B cell (primary cell): ENCODE measurements around the gene PGA5. TPM values are rescaled to one million over a fixed set of nuclear protein-coding genes. Genes with fewer than 3 reads are reported as not detected.

Experiments
- ATAC-seq: fragments of 200-7000 bp; cut with Tn5 transposase; one replicate; pipeline ENCODE4 v1.10.0; 2021; ENCODE audit warnings: low read depth, mild to moderate bottlenecking, moderate number of reproducible peaks, moderate library complexity
- CTCF ChIA-PET: fragments of 350-600 bp; sonication (Branson Sonifier 250); formaldehyde crosslinking; loops from one replicate; lab custom pipeline; 2021; ENCODE audit warnings: antibody characterized with exemption, inconsistent platforms; lab: Charles Lee
- POLR2A ChIA-PET: fragments of 350-600 bp; sonication (Branson Sonifier 250); formaldehyde crosslinking; loops from one replicate; lab custom pipeline; 2021; ENCODE audit warnings: antibody characterized with exemption; lab: Charles Lee
- DNase-seq: peaks from one replicate; pipeline ENCODE4 v3.0.0; 2013
- H2AFZ ChIP-seq: 2 replicates; pipeline ENCODE4 v1.6.1; 2012; ENCODE audit warnings: mild to moderate bottlenecking, low read depth, low read length; ENCODE audit not compliant: insufficient read depth, poor library complexity, severe bottlenecking
- H3K27ac ChIP-seq, 2 donors: 1 replicate in 1 of 2; 2 replicates in 1 of 2; pipeline ENCODE4 v1.5.1; 2012 to 2013; ENCODE audit warnings: low read length in 2 of 2, mild to moderate bottlenecking in 2 of 2, moderate library complexity in 1 of 2
- H3K27me3 ChIP-seq, 4 experiments: fragments of 200-600 bp in 1 of 4; sonication (generic) in 1 of 4; replicated peaks in 1 of 4; 1 replicate in 2 of 4; 2 replicates in 2 of 4; pipeline versions ENCODE4 v1.6.1 to v1.7.0; 2013 to 2016; ENCODE audit warnings: low read length in 3 of 4, mild to moderate bottlenecking in 2 of 4, mixed read lengths in 1 of 4, moderate library complexity in 1 of 4; ENCODE audit not compliant: insufficient read depth in 4 of 4, control insufficient read depth in 3 of 4; ENCODE audit errors: control extremely low read depth in 1 of 4
- H3K36me3 ChIP-seq, 2 experiments: replicated peaks in 1 of 2; 1 replicate in 1 of 2; 2 replicates in 1 of 2; pipeline versions ENCODE4 v1.6.1 to v1.7.1; 2013; ENCODE audit warnings: low read length in 1 of 2; ENCODE audit not compliant: insufficient read depth in 2 of 2, control insufficient read depth in 1 of 2; ENCODE audit errors: control extremely low read depth in 1 of 2, extremely low read depth in 1 of 2
- H3K4me1 ChIP-seq, 2 donors: fragments of 200-600 bp in 1 of 2; sonication (generic) in 1 of 2; 1 replicate in 1 of 2; 2 replicates in 1 of 2; pipeline versions ENCODE4 v1.5.1 to v1.6.1; 2013 to 2017; ENCODE audit warnings: low read length in 2 of 2; ENCODE audit not compliant: control insufficient read depth in 2 of 2, insufficient read depth in 2 of 2
- H3K4me2 ChIP-seq: replicated peaks from 2 replicates; pipeline ENCODE3; 2012; ENCODE audit warnings: mild to moderate bottlenecking, low read depth, low read length; ENCODE audit not compliant: poor library complexity, severe bottlenecking
- H3K4me3 ChIP-seq, 5 experiments: fragments of 200-600 bp in 1 of 5; sonication (generic) in 1 of 5; 1 replicate in 3 of 5; 2 replicates in 2 of 5; pipeline versions ENCODE4 v1.5.1 to v1.7.0; 2011 to 2016; ENCODE audit warnings: low read length in 4 of 5, mild to moderate bottlenecking in 4 of 5, low read depth in 2 of 5, control low read depth in 1 of 5, moderate library complexity in 1 of 5; ENCODE audit not compliant: insufficient read depth in 1 of 5; ENCODE audit errors: control extremely low read depth in 1 of 5, extremely low read depth in 1 of 5
- H3K79me2 ChIP-seq: fragments of 200-600 bp; sonication (generic); one replicate; pipeline ENCODE4 v1.6.0; 2016; ENCODE audit warnings: low read length; ENCODE audit not compliant: control insufficient read depth, insufficient read depth
- H3K9ac ChIP-seq: fragments of 200-600 bp; sonication (generic); 2 replicates; pipeline ENCODE4 v1.6.1; 2017; ENCODE audit warnings: mild to moderate bottlenecking, low read length, moderate library complexity
- H3K9me3 ChIP-seq, 3 donors: one replicate each; pipeline versions ENCODE4 v1.6.1 to v1.7.1; 2013; ENCODE audit warnings: low read length in 2 of 3; ENCODE audit not compliant: control insufficient read depth in 2 of 3, insufficient read depth in 1 of 3; ENCODE audit errors: control extremely low read depth in 1 of 3
- H4K20me1 ChIP-seq: 2 replicates; pipeline ENCODE4 v1.6.0; 2012; ENCODE audit warnings: mild to moderate bottlenecking, low read length; ENCODE audit not compliant: insufficient read depth, control insufficient read depth, poor library complexity, severe bottlenecking
- H3K27ac Mint-ChIP-seq: one replicate; pipeline ENCODE4 v1.8.0; 2021; ENCODE audit warnings: mixed read lengths
- H3K27me3 Mint-ChIP-seq: one replicate; pipeline ENCODE4 v1.8.0; 2021; ENCODE audit warnings: mixed read lengths
- H3K4me1 Mint-ChIP-seq: one replicate; pipeline ENCODE4 v1.8.0; 2021; ENCODE audit warnings: mixed read lengths
- H3K4me3 Mint-ChIP-seq: one replicate; pipeline ENCODE4 v1.8.0; 2021; ENCODE audit warnings: mixed read lengths
- H3K9me3 Mint-ChIP-seq: one replicate; pipeline ENCODE4 v1.8.0; 2022; ENCODE audit warnings: mixed read lengths; ENCODE audit not compliant: insufficient read depth
- EZH2 ChIP-seq: IDR thresholded peaks from 2 replicates; pipeline ENCODE4 v1.6.1; 2012; ENCODE audit warnings: borderline replicate concordance, low read depth, mild to moderate bottlenecking, moderate library complexity, low read length; ENCODE audit not compliant: insufficient read depth, poor library complexity, severe bottlenecking
- WGBS: methylation state at CpG from one replicate; pipeline ENCODE4 v1.1.5; 2013; ENCODE audit warnings: missing lambda C conversion rate; ENCODE audit not compliant: insufficient coverage; 5-methylcytosine and 5-hydroxymethylcytosine counted together
- intact Hi-C: fragments of 100-400 bp; cut with micrococcal nuclease; formaldehyde crosslinking; loops from one replicate; pipeline ENCODE4 v1.10.0; 2022
- polyA plus RNA-seq: library from polyadenylated mRNA; depleted of rRNA; stranded (reverse); fragments of >200 nt; gene quantifications from 2 replicates; pipeline ENCODE4 v1.2.3, GENCODE V29; 2012
- total RNA-seq, 2 donors: library from RNA; stranded (reverse); fragments of 120-200 nt in 1 of 2; gene quantifications; 1 replicate in 1 of 2; 2 replicates in 1 of 2; pipeline versions ENCODE4 v1.2.3 to v1.2.4, GENCODE V29; 2013 to 2022
- TF ChIP-seq, protein P1 (sequence below): fragments of 200-600 bp; IDR thresholded peaks from one replicate; pipeline ENCODE4 v1.8.0; 2022; ENCODE audit warnings: antibody characterized with exemption, mild to moderate bottlenecking

The PGA5 gene
- total and polyA plus RNA-seq, 2 donors (not counting 1 experiment from before 2014, with no cell fraction given) = not detected

DNA sequence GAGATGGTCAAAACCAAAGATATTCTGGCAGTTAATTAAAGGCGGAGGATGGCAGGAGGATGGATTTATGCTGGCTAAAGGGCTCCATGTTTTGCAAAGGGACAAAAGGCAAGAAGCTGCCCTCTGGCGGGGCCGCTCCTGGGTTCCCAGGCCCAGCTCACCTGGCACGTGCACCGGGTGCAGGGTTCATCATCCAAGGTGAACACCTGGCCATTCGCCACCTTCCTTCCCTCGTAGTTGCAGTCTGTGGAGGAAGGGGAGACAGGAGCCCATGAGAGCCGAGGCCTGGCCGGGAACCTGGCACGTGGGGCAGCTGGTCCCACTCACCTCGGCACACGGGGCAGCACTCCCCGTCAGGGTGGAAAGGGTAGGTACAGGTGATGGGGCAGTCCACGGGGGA lies 23.8 kb downstream of the PGA5 start:
- Histone ChIP-seq H3K79me2 (no peaks in the 10 kb centered on the region), H3K27ac (no peak overlapping the region), H3K9ac (no peak overlapping the region), H3K4me2 (no peak overlapping the region), H3K4me3 (no peak overlapping the region), H4K20me1 (no peaks in the 10 kb centered on the region), H3K27me3 (no peaks in the 10 kb centered on the region), H3K36me3 (no peaks in the 10 kb centered on the region), H2AFZ (no peak overlapping the region), H3K9me3 (no peaks in the 10 kb centered on the region), H3K4me1 (no peaks in the 10 kb centered on the region)
- Mint-ChIP-seq H3K4me1 (no peaks in the 10 kb centered on the region), H3K27ac (no peak overlapping the region), H3K27me3 (no peaks in the 10 kb centered on the region), H3K9me3 (no peaks in the 10 kb centered on the region), H3K4me3 (no peak overlapping the region)
- TF ChIP-seq, protein P1, sequence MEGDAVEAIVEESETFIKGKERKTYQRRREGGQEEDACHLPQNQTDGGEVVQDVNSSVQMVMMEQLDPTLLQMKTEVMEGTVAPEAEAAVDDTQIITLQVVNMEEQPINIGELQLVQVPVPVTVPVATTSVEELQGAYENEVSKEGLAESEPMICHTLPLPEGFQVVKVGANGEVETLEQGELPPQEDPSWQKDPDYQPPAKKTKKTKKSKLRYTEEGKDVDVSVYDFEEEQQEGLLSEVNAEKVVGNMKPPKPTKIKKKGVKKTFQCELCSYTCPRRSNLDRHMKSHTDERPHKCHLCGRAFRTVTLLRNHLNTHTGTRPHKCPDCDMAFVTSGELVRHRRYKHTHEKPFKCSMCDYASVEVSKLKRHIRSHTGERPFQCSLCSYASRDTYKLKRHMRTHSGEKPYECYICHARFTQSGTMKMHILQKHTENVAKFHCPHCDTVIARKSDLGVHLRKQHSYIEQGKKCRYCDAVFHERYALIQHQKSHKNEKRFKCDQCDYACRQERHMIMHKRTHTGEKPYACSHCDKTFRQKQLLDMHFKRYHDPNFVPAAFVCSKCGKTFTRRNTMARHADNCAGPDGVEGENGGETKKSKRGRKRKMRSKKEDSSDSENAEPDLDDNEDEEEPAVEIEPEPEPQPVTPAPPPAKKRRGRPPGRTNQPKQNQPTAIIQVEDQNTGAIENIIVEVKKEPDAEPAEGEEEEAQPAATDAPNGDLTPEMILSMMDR = no peak
- no peak for TF ChIP-seq EZH2
- intact Hi-C loops = no loop called here
- ATAC-seq (no peak), DNase-seq (no peak)
- ChIA-PET CTCF (no interaction called here), POLR2A (interaction anchor here (0.9 kb wide), 1 partner anchor 49 kb away, joined by 11 read pairs; no protein-coding TSS in a partner anchor)
- WGBS = 95% methylated on average over 14 of the region's 14 CpGs

DNA sequence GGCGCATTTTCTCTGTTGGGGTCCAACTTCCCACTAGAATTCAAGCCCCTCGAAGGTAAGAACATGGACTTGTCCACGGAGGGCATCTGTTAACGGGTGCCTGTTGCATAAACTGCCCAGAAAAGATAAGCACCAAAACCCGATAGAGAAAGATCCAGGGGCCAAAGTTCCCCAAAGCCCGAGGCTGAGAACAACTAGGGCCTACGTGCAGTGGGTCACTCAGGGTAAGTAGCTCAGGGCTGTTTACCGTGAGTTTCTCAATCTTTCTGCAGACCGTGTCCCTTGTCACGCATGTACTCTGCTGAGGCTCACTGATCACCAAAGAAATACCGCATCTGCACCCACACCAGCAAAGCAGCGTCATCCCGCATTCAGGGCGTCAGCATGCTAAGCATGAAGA lies 24.4 kb downstream of the PGA5 start:
- no peak overlapping the region for H3K4me3 Mint-ChIP-seq
- CTCF ChIA-PET = no interaction called here
- no peak overlapping the region for H3K27ac Mint-ChIP-seq
- no peak overlapping the region for H3K4me2 ChIP-seq
- no peak overlapping the region for H3K27ac ChIP-seq
- H2AFZ ChIP-seq = no peak overlapping the region
- POLR2A ChIA-PET = no interaction called here
- H3K27me3 Mint-ChIP-seq = no peaks in the 10 kb centered on the region
- H3K9me3 Mint-ChIP-seq = no peaks in the 10 kb centered on the region
- no peaks in the 10 kb centered on the region for H3K27me3 ChIP-seq
- H3K36me3 ChIP-seq = no peaks in the 10 kb centered on the region
- H3K79me2 ChIP-seq = no peaks in the 10 kb centered on the region
- intact Hi-C loops = no loop called here
- no peak overlapping the region for H3K4me3 ChIP-seq
- no peaks in the 10 kb centered on the region for H3K9me3 ChIP-seq
- no peaks in the 10 kb centered on the region for H3K4me1 ChIP-seq
- 99% methylated on average over 14 of the region's 14 CpGs for WGBS
- no peak overlapping the region for H3K9ac ChIP-seq
- TF ChIP-seq, protein P1 = no peak
- TF ChIP-seq EZH2 = no peak
- DNase-seq (no peak), ATAC-seq (no peak)
- no peaks in the 10 kb centered on the region for H3K4me1 Mint-ChIP-seq
- H4K20me1 ChIP-seq = no peaks in the 10 kb centered on the region
